ENCODE measurements around the gene TOR1AIP2.

DNA sequence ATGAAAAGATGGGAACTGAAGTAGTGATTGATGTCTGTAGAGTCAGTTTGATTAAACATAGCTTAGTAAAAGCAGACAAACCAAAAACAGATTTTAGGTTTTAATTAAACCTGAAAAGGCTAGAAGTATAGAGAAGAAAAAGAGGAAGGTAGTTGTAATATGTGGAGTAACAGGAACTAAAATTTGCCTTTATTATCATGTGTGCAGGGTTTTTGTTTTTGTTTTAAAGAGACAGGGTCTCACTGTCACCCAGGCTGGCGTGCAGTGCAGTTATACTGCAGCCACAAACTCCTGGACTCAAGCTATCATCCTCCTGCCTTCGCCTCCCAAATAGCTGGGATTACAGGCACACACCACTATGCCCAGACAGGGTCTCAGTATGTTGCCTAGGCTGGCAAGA is 10.5 kb upstream of the TOR1AIP2 start:
- no peak for TF ChIP-seq CTCF (IDR thresholded peaks at IDR 0.05)
- TF ChIP-seq POLR2A (IDR thresholded peaks at IDR 0.05): no peak
- TF ChIP-seq EP300 (IDR thresholded peaks at IDR 0.05): no peak
